Measurements from ENCODE around the gene SNX4.
A peak's percentile ranks its signal among the peaks of the same experiment; 100 is the strongest.
"Not testable (repeated sequence)": the region's sequence is repeated elsewhere in the genome, so short reads cannot be mapped to it uniquely, and the experiment has no call there.

SNX4 gene

GRCh38 chr3:125519678-125520562, at the start of gene SNX4:
Gene SNX4 (minus strand): TSS chr3:125520202. CDS start chr3:125520172, 30 bp downstream.
- peak; percentile 79 for DNase-seq (ENCODE audit: low read depth)

GRCh38 chr3:125556314-125556713, 36.3 kb upstream of the SNX4 start:
- DNase-seq (ENCODE audit: low read depth), result no peak

DNA sequence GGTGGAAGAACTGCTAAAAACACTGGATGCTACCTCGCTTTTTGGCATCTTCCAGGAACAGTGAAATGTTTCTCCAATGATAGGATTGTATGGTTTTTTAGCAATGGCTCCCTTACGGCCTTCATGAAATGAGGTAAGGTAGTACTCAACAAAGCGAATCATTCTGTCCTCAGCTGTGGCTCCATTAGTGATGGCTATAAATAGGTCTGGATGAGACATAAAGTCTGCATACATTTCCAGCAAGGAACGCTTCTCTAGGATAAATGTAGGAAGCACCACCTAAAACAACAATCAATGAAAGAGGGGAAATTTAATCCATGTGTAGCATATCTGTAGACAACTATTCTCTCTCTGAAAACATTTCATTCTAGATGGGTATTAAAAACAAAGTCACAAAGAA, 32.4 kb upstream of the SNX4 start:
- no peak for DNase-seq (ENCODE audit: low read depth)

GRCh38 chr3:125528920-125529319, 8.9 kb upstream of the SNX4 start:
- DNase-seq (ENCODE audit: low read depth), result no peak

- no peak for DNase-seq (ENCODE audit: low read depth)
Measured at GRCh38 chr3:125525153-125525552, 5.2 kb upstream of the SNX4 start.

- DNase-seq (ENCODE audit: low read depth), result not testable (repeated sequence)
Measured at GRCh38 chr3:125520563-125520919, 539 bp upstream of the SNX4 start.

- DNase-seq (ENCODE audit: low read depth), result no peak
Measured at GRCh38 chr3:125515421-125515820, 4.6 kb downstream of the SNX4 start.

GRCh38 chr3:125513490-125514115, 6.4 kb downstream of the SNX4 start:
- DNase-seq (ENCODE audit: low read depth), result no peak

- no peak for DNase-seq (ENCODE audit: low read depth)
Measured at GRCh38 chr3:125512135-125512920, 7.7 kb downstream of the SNX4 start.

- DNase-seq (ENCODE audit: low read depth), result no peak
Measured at GRCh38 chr3:125511420-125512118, 8.4 kb downstream of the SNX4 start.

GRCh38 chr3:125507128-125507527, 12.9 kb downstream of the SNX4 start:
- DNase-seq (ENCODE audit: low read depth), result no peak

DNA sequence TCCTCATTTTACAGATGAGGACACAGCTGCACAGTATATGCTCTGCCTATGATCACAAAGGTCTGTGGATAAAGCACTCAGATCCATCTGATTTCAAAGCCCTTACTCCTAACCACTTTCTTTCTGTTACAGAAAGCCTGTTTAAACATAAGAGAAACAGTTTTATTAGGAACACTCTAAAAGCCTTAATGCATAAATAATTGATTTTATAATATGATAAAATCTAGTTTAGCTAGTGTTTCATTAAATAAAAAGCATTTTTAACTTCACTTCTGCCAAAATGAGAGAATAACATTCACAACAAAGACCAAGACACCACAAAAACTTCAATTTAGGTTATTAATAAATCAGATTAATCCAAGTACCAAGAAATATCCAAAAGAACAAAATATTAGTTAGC, 21.4 kb downstream of the SNX4 start:
- DNase-seq (ENCODE audit: low read depth), result no peak

DNA sequence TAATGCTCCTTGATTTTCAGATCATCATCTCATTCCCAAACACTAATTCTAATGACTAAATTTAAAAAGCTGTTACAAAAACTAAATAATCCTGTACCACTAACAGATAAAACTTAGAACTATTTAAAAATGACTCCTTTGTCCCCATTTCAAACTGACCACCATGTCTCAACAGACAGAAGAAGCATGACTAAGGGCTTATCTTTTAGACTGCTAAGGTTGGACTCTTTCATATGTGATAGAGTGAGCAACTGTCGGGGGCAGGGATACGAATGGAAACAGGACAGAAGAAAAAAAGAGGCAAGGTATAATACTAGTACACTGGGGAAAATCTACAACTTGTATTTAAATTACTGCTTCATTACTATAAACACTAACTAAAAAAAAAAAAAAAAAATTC, 23.3 kb downstream of the SNX4 start:
- DNase-seq (ENCODE audit: low read depth), result no peak

DNA sequence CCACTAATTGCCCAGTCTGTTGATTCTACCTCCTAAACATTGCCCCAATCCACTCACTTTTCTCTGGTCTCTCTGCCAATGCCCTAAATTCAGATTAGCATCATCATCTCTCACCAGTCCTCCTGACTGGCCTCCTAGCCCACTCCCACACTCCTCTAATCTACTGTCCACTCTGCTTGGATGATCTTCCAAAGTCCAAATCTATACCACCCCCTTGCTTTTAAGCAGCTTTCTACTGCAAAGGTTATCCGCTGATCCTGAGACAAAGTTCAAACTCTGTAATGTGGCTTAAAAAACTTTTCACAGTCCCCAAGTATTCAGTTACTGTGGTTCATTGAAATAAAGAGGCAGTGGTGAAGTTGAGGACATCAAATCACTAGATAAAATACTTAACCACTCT, 37.6 kb downstream of the SNX4 start:
- DNase-seq (ENCODE audit: low read depth), result no peak

DNA sequence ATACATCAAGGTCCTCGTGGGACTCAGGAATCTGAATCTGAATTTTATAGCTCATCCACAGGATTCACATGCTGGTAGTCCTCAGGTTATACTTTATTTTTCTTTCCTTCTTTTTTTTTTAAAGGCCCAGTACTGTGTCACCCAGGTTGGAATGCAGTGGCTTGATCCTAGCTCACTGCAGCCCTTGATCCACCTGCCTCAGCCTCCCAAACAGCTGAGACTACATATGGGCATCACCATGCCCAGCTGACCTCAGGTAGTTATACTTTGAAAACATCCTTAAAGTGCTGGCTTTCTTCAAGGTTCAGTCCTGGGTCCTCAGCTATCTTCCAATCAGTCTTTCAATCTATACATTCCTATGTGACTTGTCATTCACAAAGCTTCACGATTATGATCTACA, 38.2 kb downstream of the SNX4 start:
- no peak for DNase-seq (ENCODE audit: low read depth)

DNA sequence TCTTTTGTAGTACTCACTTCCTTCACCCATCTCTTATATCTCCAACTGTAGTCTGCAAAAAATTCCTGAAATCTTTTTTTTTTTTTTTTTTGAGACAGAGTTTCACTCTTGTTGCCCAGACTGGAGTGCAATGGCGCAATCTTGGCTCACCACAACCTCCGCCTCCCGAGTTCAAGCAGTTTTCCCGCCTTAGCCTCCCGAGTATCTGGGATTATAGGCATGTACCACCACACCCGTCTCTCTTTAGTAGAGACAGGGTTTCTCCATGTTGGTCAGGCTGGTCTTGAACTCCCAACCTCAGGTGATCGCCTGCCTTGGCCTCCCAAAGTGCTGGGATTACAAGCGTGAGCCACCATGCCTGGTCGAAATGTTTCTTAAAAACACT, 38.6 kb downstream of the SNX4 start:
- DNase-seq (ENCODE audit: low read depth), result not testable (repeated sequence)

DNA sequence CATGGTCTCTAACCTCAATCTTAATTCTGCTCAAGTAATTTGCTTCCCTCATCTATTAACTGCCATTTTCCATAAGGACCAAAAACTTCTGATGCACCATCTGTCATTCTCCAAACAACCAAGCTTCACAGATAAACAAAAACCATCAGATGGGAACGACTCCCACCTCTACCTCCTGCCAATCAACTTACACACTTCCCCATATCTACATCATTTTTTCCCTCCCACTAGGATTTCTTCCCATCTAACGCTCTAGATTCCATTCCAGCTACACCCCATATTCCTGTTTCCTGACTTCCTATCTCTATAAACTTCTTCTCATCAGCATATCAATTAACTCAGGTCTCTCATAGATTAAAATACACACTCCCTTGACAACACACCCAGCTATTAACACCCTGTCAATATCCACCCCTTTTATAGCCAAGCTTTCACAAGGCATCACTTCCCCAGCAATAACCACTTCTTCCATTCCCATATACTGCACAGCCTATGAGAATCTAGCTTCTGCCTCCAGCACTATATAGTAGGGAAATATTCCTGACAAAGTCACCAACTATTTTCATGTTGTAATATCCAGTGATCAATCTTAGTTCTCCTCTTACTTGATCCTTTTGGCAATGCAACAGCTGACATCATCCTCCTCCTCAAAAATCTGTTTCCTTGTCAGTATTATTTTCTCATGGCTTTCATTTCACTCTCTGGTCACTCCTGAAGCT, 39.2 kb downstream of the SNX4 start:
- DNase-seq (ENCODE audit: low read depth), result no peak

- no peak for DNase-seq (ENCODE audit: low read depth)
Measured at GRCh38 chr3:125479091-125479490, 40.9 kb downstream of the SNX4 start.

GRCh38 chr3:125478326-125478725, 41.7 kb downstream of the SNX4 start:
- no peak for DNase-seq (ENCODE audit: low read depth)

DNA sequence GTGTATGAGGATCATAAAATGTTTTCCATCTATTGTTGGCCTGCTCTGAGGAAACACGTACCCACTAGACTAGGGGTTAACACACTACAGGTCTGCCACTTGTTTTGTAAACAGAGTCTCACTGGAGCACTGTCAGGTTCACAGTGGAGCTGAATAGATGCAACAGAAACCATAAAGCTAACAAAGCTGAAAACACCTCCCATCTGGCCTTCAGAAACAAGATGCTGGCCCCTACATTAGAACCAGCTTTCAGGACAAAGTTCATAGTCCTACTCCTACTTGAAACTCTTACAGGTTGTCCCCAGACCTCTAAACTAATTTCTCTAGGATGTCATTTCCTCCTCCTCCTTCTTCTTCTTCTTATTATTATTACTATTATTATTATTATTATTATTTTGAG, 42.3 kb downstream of the SNX4 start:
- no peak for DNase-seq (ENCODE audit: low read depth)

DNA sequence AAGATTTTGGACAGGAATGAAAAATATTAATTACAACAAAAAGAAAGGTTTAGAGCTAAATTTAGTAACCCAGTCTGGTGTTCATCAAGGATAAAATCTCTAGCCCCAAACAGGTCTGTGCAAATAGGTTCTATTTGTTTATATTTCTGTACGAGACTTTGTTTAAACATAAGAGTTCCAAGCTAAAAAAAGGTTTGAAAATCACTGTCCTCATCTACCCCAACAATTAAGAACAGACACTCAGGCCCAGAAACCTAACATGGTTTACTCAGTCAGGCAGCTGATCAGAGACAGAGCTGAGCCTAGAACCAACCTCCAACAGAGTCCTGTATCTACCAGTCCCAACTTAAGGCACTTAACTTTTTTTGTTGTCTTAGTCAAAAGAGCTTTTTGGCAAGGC, 49.3 kb downstream of the SNX4 start:
- DNase-seq (ENCODE audit: low read depth), result no peak
